Heart left ventricle (tissue), 13 donors: ENCODE measurements around the gene TRMT61A.
"Not testable (repeated sequence)": the region's sequence is repeated elsewhere in the genome, so short reads cannot be mapped to it uniquely, and the experiment has no call there.

ENCODE experiments used
- POLR2A ChIP-seq, 2 donors: fragments of 450-650 bp; IDR thresholded peaks; one replicate each; pipeline ENCODE4 v1.6.1; 2017; ENCODE audit warnings: antibody characterized with exemption in 2 of 2, mild to moderate bottlenecking in 2 of 2, moderate library complexity in 2 of 2
- TF ChIP-seq, protein P1 (sequence below), 12 donors: fragments of 200-600 bp; sonication (generic) in 4 of 12; IDR thresholded peaks; one replicate each; pipeline versions ENCODE4 v1.5.0 to v1.8.0; 2018 to 2022; ENCODE audit warnings: antibody characterized with exemption in 12 of 12, mild to moderate bottlenecking in 5 of 12
- donor health status: ischemic (EF 13 %, LVEDD 7.1; RV severe dilation, severe dysfunction).
- donor health status: DM: no; HTN: yes; CAD: no.
- donor health status: DM: no; HTN: no; CAD: no.
- donor health status: ischemic (EF 25% LVEDD 6.9; RV normal size, moderate dysfunction).
- donor health status: ischemic (EF 25% LVEDD 5.7; RV mildly dilated, moderate dysfunction).
- donor health status: ischemic (EF 35%, LVEDD 5.7; RV mildly dilated, moderate dysfunction).
- donor health status: nonischemic (EF 11% LVEDD 7.7; RV severe dilation, severe dysfunction).
- donor health status: DM: yes; HTN: yes; CAD: no.
- donor health status: PGD.
- donor health status: ischemic (EF 29% LVEDD 5.4; RV normal size, mild dysfunction).
- donor health status: nonischemic (EF 23%, LVEDD 6.1; RV moderate dilation, normal function).

- TF ChIP-seq, protein P1, sequence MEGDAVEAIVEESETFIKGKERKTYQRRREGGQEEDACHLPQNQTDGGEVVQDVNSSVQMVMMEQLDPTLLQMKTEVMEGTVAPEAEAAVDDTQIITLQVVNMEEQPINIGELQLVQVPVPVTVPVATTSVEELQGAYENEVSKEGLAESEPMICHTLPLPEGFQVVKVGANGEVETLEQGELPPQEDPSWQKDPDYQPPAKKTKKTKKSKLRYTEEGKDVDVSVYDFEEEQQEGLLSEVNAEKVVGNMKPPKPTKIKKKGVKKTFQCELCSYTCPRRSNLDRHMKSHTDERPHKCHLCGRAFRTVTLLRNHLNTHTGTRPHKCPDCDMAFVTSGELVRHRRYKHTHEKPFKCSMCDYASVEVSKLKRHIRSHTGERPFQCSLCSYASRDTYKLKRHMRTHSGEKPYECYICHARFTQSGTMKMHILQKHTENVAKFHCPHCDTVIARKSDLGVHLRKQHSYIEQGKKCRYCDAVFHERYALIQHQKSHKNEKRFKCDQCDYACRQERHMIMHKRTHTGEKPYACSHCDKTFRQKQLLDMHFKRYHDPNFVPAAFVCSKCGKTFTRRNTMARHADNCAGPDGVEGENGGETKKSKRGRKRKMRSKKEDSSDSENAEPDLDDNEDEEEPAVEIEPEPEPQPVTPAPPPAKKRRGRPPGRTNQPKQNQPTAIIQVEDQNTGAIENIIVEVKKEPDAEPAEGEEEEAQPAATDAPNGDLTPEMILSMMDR (IDR thresholded peaks at IDR 0.05): not testable (repeated sequence)
- TF ChIP-seq POLR2A (IDR thresholded peaks at IDR 0.05): not testable (repeated sequence)
These were observed 16.8 kb upstream of the TRMT61A start for GRCh38 chr14:103512180-103512579.
